Panc1 (cell line): ENCODE results near the gene MAN2A2.

Experiments used
- POLR2AphosphoS5 ChIP-seq: IDR thresholded peaks from 2 replicates; pipeline ENCODE4 v1.6.1; 2012; ENCODE audit warnings: mild to moderate bottlenecking, low read depth, low read length, moderate library complexity
- SIN3A ChIP-seq: IDR thresholded peaks from 2 replicates; pipeline ENCODE4 v1.6.1; 2012; ENCODE audit warnings: low read depth, mild to moderate bottlenecking, low read length, moderate library complexity, borderline replicate concordance; ENCODE audit not compliant: insufficient read depth
- TF ChIP-seq, protein P1 (sequence below): fragments of 450-650 bp; IDR thresholded peaks from 2 replicates; pipeline ENCODE4 v1.5.1; 2017; ENCODE audit warnings: mild to moderate bottlenecking
- TF ChIP-seq, protein P2 (sequence below), 2 experiments: IDR thresholded peaks; 2 replicates each; pipeline ENCODE4 v1.6.1; 2011 to 2012; ENCODE audit warnings: low read depth in 2 of 2, control low read depth in 1 of 2, low read length in 1 of 2, mild to moderate bottlenecking in 1 of 2, moderate library complexity in 1 of 2; ENCODE audit not compliant: insufficient read depth in 1 of 2

DNA sequence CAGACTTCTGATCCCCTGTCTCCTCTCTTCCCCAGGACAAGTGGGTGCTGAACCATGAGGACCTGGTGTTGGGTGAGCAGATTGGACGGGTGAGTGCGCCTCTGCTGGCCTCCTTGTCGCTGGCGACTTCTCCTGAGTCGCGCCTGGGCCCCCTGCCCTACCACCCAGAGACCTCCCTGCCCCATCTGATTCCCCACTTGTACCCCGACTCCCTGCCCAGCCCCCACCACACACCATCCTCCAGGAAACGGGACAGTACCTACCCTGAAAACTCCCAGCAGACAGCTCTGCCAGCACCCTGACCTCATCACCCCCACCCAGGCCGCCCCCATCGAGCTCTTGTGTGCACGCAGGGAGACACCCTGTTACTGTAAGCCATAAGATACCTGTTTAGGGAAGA, 11.1 kb upstream of the MAN2A2 start:
- TF ChIP-seq, protein P1, sequence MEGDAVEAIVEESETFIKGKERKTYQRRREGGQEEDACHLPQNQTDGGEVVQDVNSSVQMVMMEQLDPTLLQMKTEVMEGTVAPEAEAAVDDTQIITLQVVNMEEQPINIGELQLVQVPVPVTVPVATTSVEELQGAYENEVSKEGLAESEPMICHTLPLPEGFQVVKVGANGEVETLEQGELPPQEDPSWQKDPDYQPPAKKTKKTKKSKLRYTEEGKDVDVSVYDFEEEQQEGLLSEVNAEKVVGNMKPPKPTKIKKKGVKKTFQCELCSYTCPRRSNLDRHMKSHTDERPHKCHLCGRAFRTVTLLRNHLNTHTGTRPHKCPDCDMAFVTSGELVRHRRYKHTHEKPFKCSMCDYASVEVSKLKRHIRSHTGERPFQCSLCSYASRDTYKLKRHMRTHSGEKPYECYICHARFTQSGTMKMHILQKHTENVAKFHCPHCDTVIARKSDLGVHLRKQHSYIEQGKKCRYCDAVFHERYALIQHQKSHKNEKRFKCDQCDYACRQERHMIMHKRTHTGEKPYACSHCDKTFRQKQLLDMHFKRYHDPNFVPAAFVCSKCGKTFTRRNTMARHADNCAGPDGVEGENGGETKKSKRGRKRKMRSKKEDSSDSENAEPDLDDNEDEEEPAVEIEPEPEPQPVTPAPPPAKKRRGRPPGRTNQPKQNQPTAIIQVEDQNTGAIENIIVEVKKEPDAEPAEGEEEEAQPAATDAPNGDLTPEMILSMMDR, result no peak
- TF ChIP-seq SIN3A (no peak), POLR2AphosphoS5 (no peak)
- TF ChIP-seq, protein P2, sequence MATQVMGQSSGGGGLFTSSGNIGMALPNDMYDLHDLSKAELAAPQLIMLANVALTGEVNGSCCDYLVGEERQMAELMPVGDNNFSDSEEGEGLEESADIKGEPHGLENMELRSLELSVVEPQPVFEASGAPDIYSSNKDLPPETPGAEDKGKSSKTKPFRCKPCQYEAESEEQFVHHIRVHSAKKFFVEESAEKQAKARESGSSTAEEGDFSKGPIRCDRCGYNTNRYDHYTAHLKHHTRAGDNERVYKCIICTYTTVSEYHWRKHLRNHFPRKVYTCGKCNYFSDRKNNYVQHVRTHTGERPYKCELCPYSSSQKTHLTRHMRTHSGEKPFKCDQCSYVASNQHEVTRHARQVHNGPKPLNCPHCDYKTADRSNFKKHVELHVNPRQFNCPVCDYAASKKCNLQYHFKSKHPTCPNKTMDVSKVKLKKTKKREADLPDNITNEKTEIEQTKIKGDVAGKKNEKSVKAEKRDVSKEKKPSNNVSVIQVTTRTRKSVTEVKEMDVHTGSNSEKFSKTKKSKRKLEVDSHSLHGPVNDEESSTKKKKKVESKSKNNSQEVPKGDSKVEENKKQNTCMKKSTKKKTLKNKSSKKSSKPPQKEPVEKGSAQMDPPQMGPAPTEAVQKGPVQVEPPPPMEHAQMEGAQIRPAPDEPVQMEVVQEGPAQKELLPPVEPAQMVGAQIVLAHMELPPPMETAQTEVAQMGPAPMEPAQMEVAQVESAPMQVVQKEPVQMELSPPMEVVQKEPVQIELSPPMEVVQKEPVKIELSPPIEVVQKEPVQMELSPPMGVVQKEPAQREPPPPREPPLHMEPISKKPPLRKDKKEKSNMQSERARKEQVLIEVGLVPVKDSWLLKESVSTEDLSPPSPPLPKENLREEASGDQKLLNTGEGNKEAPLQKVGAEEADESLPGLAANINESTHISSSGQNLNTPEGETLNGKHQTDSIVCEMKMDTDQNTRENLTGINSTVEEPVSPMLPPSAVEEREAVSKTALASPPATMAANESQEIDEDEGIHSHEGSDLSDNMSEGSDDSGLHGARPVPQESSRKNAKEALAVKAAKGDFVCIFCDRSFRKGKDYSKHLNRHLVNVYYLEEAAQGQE (IDR thresholded peaks at IDR 0.05; ENCODE audit: insufficient read depth in 1 of 2, low read depth in 2 of 2, low read length in 1 of 2), result no peak
